Measurements from ENCODE around the gene SLC14A1. TPM values are rescaled to one million over a fixed set of nuclear protein-coding genes. Genes with fewer than 3 reads are reported as not detected.

Gene SLC14A1
- total RNA-seq, 1 donor from 2014 or later = 29.7 TPM

DNA sequence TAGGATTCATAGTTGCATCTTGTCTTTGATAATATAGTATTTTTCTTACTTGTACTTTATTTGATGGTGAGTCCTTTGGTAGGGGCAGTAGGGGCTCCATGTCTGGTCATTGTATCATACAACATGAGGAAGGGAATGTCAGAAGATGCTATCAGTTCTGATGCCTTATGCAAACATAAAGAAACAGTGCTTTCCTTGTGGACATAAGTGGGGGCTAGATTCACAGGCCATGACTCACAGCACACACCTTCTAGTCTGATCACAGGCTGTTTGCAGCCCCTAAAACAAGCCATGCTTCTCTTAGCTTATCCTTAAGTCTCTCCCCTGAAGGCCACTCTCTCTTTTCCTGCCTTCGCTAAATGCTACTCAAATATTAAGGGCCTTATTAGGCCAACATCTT, 10.7 kb upstream of the SLC14A1 start:
- intact Hi-C loops (cut with micrococcal nuclease) = no loop called here
- no peak for ATAC-seq
- DNase-seq = no peak

GRCh38 chr18:45715212-45715780, 8.7 kb upstream of the SLC14A1 start:
- no peak for DNase-seq
- ATAC-seq = no peak
- intact Hi-C loops (cut with micrococcal nuclease) = no loop called here

DNA sequence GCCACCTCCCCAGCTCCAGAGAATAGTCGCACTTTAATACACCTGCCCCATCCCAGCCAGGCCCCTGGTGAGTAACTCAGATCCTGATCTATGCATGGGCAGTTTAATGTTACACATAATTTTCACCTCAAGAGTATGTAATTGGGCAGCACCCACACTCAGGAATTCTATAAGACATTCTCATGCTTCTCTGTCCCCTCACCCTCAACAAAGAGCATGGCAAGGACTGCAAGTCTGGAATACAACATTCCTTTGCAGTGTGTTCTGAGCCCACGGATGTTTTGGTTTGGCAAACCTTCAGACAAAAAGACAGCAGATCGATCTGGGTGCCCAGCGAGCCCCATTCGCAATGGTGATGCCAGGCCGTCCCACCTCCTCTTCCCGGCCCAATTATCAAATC, 4.9 kb upstream of the SLC14A1 start:
- ATAC-seq (no peak), DNase-seq (no peak)
- intact Hi-C loops (cut with micrococcal nuclease) = no loop called here

DNA sequence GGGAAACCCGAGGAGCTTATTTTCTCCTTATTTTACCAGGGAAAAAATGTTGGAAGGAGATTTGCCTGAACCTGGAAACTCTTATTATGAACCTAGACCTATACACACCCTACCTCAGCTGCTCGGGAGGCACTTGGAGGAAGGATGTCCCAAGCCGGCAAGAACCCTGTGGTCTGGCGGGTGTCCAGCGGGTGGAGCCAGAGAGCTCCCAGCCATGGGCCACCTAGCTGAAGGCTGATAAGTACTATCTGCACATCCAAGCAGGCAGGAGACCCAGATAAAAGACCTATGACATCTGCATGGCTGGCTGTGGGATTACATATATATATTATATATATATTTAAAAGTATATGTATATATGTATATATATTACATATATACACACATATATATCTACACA, 1.1 kb upstream of the SLC14A1 start:
- intact Hi-C loops (cut with micrococcal nuclease) = loop anchor here (10.0 kb wide), 1 partner anchor 112 kb away; no protein-coding TSS in a partner anchor
- ATAC-seq (peak; percentile 60), DNase-seq (peak; percentile 79)

DNA sequence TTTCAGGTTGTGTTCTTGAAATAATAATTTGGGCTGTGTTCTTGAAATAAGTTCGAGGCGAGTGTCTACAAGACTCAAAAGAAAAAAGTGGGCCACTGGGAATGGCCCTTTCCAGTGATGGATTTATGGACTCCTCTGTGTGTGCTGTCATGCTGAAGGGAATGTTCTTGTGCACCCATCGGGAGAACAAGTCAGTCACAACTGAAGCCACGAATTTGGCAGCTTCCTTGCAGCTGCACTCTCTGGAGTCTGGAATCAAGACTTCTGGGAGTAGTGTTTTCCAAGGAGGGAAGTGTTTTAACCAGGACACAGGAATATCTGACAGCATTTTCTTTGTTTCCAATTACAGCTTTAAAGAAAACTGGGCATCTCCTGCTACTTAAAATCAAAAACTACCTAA, 620 bp downstream of the SLC14A1 start:
- ATAC-seq (no peak), DNase-seq (no peak)
- intact Hi-C loops (cut with micrococcal nuclease) = loop anchor here (10.0 kb wide), 1 partner anchor 110 kb away; no protein-coding TSS in a partner anchor

DNA sequence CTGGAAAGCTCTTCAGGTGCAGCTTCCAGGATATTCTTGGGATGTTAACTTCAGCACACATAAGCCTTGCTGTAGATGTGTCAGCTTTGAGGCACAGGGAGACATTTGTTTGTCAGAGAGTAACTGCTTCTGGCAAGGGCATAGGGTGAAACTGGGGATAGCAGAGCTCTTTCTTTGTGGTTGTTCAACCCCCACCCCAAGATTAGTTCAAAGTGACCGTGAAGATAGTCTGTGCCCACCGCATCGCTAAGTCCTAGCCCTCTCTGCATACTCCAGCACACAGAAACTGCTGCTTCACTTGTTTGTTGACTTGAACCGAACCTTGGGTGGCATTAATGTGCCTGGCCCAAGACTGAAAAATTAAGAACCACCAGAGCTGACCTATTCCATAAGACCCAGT, 1.4 kb downstream of the SLC14A1 start:
- ATAC-seq = no peak
- intact Hi-C loops (cut with micrococcal nuclease) = loop anchor here (10.0 kb wide), 1 partner anchor 109 kb away; no protein-coding TSS in a partner anchor

GRCh38 chr18:45726603-45727002, 2.6 kb downstream of the SLC14A1 start:
- intact Hi-C loops (cut with micrococcal nuclease) = loop anchor here (10.0 kb wide), 1 partner anchor 108 kb away; no protein-coding TSS in a partner anchor
- ATAC-seq (no peak), DNase-seq (no peak)

More for the DNA sequence above, 1.4 kb downstream of the SLC14A1 start:
- DNase-seq = no peak

DNA sequence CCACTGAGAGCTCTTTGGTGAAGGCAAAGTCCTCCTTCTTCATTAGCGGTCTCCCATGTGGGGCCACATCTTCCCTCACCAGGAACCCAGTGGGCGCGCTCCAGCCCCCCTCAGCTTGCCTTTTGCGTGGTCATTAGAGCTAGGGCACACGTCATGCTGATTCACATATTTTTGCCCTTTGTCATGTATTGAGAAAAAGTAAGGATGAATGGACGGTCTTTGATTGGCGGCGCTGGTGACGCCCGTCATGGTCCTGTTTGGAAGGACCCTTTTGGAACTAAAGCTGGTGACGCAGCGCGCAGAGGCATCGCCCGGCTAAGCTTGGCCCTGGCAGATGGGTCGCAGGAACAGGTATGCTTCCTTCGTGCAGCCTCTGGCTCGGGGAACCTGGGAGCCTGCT, 3.1 kb downstream of the SLC14A1 start:
- DNase-seq (no peak), ATAC-seq (no peak)
- intact Hi-C loops (cut with micrococcal nuclease) = loop anchor here (10.0 kb wide), 1 partner anchor 108 kb away; no protein-coding TSS in a partner anchor

GRCh38 chr18:45728336-45729010, 4.5 kb downstream of the SLC14A1 start:
- intact Hi-C loops (cut with micrococcal nuclease) = loop anchor here (10.0 kb wide), 1 partner anchor 106 kb away; no protein-coding TSS in a partner anchor
- DNase-seq (no peak), ATAC-seq (no peak)

- ATAC-seq (no peak), DNase-seq (no peak)
- intact Hi-C loops (cut with micrococcal nuclease) = no loop called here
Measured at GRCh38 chr18:45730832-45731575, 7.0 kb downstream of the SLC14A1 start.

- ATAC-seq (no peak), DNase-seq (no peak)
- intact Hi-C loops (cut with micrococcal nuclease) = no loop called here
Measured at GRCh38 chr18:45731716-45732115, 7.7 kb downstream of the SLC14A1 start.

GRCh38 chr18:45733535-45733934, 9.6 kb downstream of the SLC14A1 start:
- no peak for ATAC-seq
- intact Hi-C loops (cut with micrococcal nuclease) = no loop called here
- DNase-seq = no peak

GRCh38 chr18:45734505-45734904, 10.5 kb downstream of the SLC14A1 start:
- intact Hi-C loops (cut with micrococcal nuclease) = no loop called here
- no peak for ATAC-seq
- no peak for DNase-seq

GRCh38 chr18:45734944-45735343, 11.0 kb downstream of the SLC14A1 start:
- DNase-seq = no peak
- no peak for ATAC-seq
- intact Hi-C loops (cut with micrococcal nuclease) = no loop called here

DNA sequence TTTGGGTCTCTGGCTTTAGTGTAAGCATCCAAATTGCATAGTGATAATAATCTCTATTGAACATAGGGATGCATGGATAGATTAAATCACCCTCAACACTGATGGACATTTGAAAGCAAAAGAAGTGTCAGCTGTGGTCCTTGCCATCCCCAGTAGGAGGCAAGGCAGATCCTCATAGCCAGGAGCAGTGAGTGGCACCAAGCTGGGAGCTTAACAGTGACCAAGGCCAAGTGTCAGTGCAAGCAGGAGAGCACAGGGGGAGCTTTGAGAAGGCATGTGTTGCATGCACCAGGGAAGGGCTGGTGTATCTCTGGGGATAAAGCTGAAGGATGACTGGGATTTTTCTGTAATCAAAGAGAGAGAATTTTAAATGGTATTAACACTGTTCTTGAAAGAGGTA, 14.7 kb downstream of the SLC14A1 start:
- intact Hi-C loops (cut with micrococcal nuclease) = no loop called here
- peak; percentile 36 for ATAC-seq

GRCh38 chr18:45739268-45739667, 15.3 kb downstream of the SLC14A1 start:
- ATAC-seq = peak; percentile 71
- no peak for DNase-seq
- intact Hi-C loops (cut with micrococcal nuclease) = no loop called here

More for the DNA sequence above, 14.7 kb downstream of the SLC14A1 start:
- no peak for DNase-seq

- intact Hi-C loops (cut with micrococcal nuclease) = no loop called here
- DNase-seq = no peak
- peak; percentile 40 for ATAC-seq
Measured at GRCh38 chr18:45739848-45740247, 15.9 kb downstream of the SLC14A1 start.

GRCh38 chr18:45741056-45741455, 17.1 kb downstream of the SLC14A1 start:
- ATAC-seq (no peak), DNase-seq (no peak)
- intact Hi-C loops (cut with micrococcal nuclease) = no loop called here

GRCh38 chr18:45745817-45746461, 22.0 kb downstream of the SLC14A1 start:
- ATAC-seq (peak; percentile 94), DNase-seq (no peak)
- intact Hi-C loops (cut with micrococcal nuclease) = no loop called here

DNA sequence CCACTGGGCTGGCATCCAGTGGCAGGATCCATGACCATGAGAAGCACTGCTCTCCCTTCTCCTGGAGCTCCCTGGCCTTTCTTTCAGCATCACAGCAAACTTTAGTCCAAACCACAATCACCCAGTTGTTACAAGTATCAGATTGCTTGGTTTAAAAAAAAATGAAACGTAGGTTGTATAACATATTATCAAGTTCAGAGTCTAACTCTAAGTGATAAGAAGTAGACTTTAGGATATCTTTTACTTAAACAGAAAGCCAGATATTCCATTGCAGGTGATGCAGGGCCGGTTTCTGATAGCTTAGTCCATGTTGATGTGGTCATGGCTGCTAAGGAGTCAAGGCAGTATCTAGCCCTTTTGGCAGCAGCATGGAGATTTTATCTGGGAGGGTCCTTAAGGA, 24.5 kb downstream of the SLC14A1 start:
- intact Hi-C loops (cut with micrococcal nuclease) = no loop called here
- DNase-seq (no peak), ATAC-seq (no peak)

All from left ventricle myocardium superior (tissue), 1 donor.